ENCODE results near the gene CRTC2. TPM values are rescaled to one million over a fixed set of nuclear protein-coding genes. Genes with fewer than 3 reads are reported as not detected.

CRTC2 gene
- total and polyA plus RNA-seq, 9 of the 15 experiments (the other 6 are each of a cell fraction or from before 2014, with no cell fraction given), result 2.7 to 26.4 (median 10.2) TPM

- TF ChIP-seq TAF1 (IDR thresholded peaks at IDR 0.05; ENCODE audit: control insufficient read depth, extremely low read depth, insufficient read depth, low read length, severe bottlenecking), result no peak
- TF ChIP-seq RB1 (IDR thresholded peaks at IDR 0.05; ENCODE audit: low read depth), result no peak
- TF ChIP-seq ZNF239 (CRISPR knock-in tag; IDR thresholded peaks at IDR 0.05), result no peak
Measured at GRCh38 chr1:153939476-153939875, 18.9 kb downstream of the CRTC2 start (continued).

- Histone ChIP-seq H3K79me2 (ENCODE audit: control insufficient read depth, insufficient read depth, low read length) (peaks cover 4% of the 10 kb centered on the region; the same call in 2 of the 3 replicates), H3K9me3 (replicated peaks; ENCODE audit: control insufficient read depth, insufficient read depth, low read depth, low read length) (no peaks in the 10 kb centered on the region), H3K27ac (ENCODE audit: extremely low read depth, low read depth, low read length) (no peak overlapping the region), H3K27me3 (ENCODE audit: control insufficient read depth in 2 of 2, insufficient read depth in 2 of 2, low read length in 2 of 2) (no peaks in the 10 kb centered on the region), H3K36me3 (ENCODE audit: control insufficient read depth, insufficient read depth, low read length) (peaks cover 90% of the 10 kb centered on the region; the same call in 2 of the 3 replicates), H2AFZ (ENCODE audit: low read depth, low read length) (no peak overlapping the region), H3K9me1 (ENCODE audit: control insufficient read depth, insufficient read depth, low read length) (no peaks in the 10 kb centered on the region), H3K9ac (ENCODE audit: insufficient read depth in 1 of 2, low read depth in 2 of 2, low read length in 2 of 2) (no peak overlapping the region), H3K4me1 (replicated peaks in 1 of 2; ENCODE audit: control insufficient read depth in 2 of 2, insufficient read depth in 2 of 2, low read length in 2 of 2) (peaks cover 0 to 6% of the 10 kb centered on the region in 2 experiments; a peak in 2 of 5 replicates), H4K20me1 (replicated peaks; ENCODE audit: control insufficient read depth, insufficient read depth, low read length) (no peaks in the 10 kb centered on the region), H3K4me3 (no peak overlapping the region), H3K4me2 (ENCODE audit: insufficient read depth, low read length) (no peak overlapping the region)
- TF ChIP-seq NFIC (IDR thresholded peaks at IDR 0.05) (peak; percentile 45), CREBBP (IDR thresholded peaks at IDR 0.05; ENCODE audit: low read depth, low read length) (no peak)
- WGBS (ENCODE audit: insufficient coverage, low coverage, missing lambda C conversion rate), result 95% methylated on average over 3 of the region's 3 CpGs
- FAIRE-seq (no peak), DNase-seq (ENCODE audit: extremely low read depth in 1 of 4, low spot score in 3 of 4) (no peak), ATAC-seq (no peak)
- BruUV-seq (replicated peaks), result no TSS peak
- CTCF ChIA-PET (ENCODE audit: low intra/inter-chr PET ratio), result no interaction called here
- POLR2A ChIA-PET, result interaction anchor here (0.6 to 1.7 kb wide), 3 partner anchors 9 to 776 kb away, joined by 3 to 8 read pairs (median 8); partner anchors contain the start of gene CRTC2
- intact Hi-C loops (cut with micrococcal nuclease), result no loop called here
- in situ Hi-C loops (cut with MboI), result no loop called here
Measured at GRCh38 chr1:153938996-153939395, 19.4 kb downstream of the CRTC2 start.

Measured in K562 (cell line).